Hematopoietic multipotent progenitor cell treated with erythropoietin and hydrocortisone succinate and interleukin-3 and kit ligand, for 4 days (in vitro differentiated cells): Measurements from ENCODE around the gene TDRD12.
"Not testable (repeated sequence)": the region's sequence is repeated elsewhere in the genome, so short reads cannot be mapped to it uniquely, and the experiment has no call there.

ENCODE experiments used
- DNase-seq: peaks from one replicate; pipeline ENCODE4 v3.0.0-alpha.2; 2015

TDRD12 gene

GRCh38 chr19:32694316-32694715 lies 25.3 kb upstream of the TDRD12 start:
- not testable (repeated sequence) for DNase-seq

- not testable (repeated sequence) for DNase-seq
Measured at GRCh38 chr19:32694851-32695250, 24.7 kb upstream of the TDRD12 start.

GRCh38 chr19:32695506-32695905 lies 24.1 kb upstream of the TDRD12 start:
- peak; percentile 83 for DNase-seq

- DNase-seq = not testable (repeated sequence)
Measured at GRCh38 chr19:32696771-32697170, 22.8 kb upstream of the TDRD12 start.

- not testable (repeated sequence) for DNase-seq
Measured at GRCh38 chr19:32700129-32700528, 19.4 kb upstream of the TDRD12 start.

- no peak for DNase-seq
Measured at GRCh38 chr19:32702010-32702409, 17.6 kb upstream of the TDRD12 start.

- not testable (repeated sequence) for DNase-seq
Measured at GRCh38 chr19:32704006-32704405, 15.6 kb upstream of the TDRD12 start.

GRCh38 chr19:32708457-32708856 lies 11.1 kb upstream of the TDRD12 start:
- DNase-seq = peak; percentile 64

- no peak for DNase-seq
Measured at GRCh38 chr19:32709032-32709431, 10.5 kb upstream of the TDRD12 start.

GRCh38 chr19:32711747-32712146 lies 7.8 kb upstream of the TDRD12 start:
- DNase-seq = no peak

- DNase-seq = not testable (repeated sequence)
Measured at GRCh38 chr19:32716203-32716602, 3.4 kb upstream of the TDRD12 start.

GRCh38 chr19:32717496-32717895 lies 2.1 kb upstream of the TDRD12 start:
- no peak for DNase-seq

- DNase-seq = no peak
Measured at GRCh38 chr19:32718286-32718685, 1.3 kb upstream of the TDRD12 start.

GRCh38 chr19:32720216-32720935 lies 809 bp downstream of the TDRD12 start:
- no peak for DNase-seq

GRCh38 chr19:32720936-32721250 lies 1.3 kb downstream of the TDRD12 start:
- no peak for DNase-seq

- DNase-seq = no peak
Measured at GRCh38 chr19:32735936-32736335, 16.4 kb downstream of the TDRD12 start.

GRCh38 chr19:32743021-32743420 lies 23.5 kb downstream of the TDRD12 start:
- no peak for DNase-seq

GRCh38 chr19:32743447-32743846 lies 23.9 kb downstream of the TDRD12 start:
- no peak for DNase-seq

- peak; percentile 44 for DNase-seq
Measured at GRCh38 chr19:32744555-32745325, 25.2 kb downstream of the TDRD12 start.

GRCh38 chr19:32745594-32746251 lies 26.2 kb downstream of the TDRD12 start:
- peak; percentile 52 for DNase-seq

GRCh38 chr19:32746631-32747196 lies 27.1 kb downstream of the TDRD12 start:
- peak; percentile 62 for DNase-seq

GRCh38 chr19:32748497-32748896 lies 28.9 kb downstream of the TDRD12 start:
- DNase-seq = peak; percentile 55

GRCh38 chr19:32748948-32749347 lies 29.4 kb downstream of the TDRD12 start:
- no peak for DNase-seq

GRCh38 chr19:32749361-32749760 lies 29.8 kb downstream of the TDRD12 start:
- DNase-seq = no peak
